ENCODE measurements around the gene CCDC117.
"Not testable (repeated sequence)": the region's sequence is repeated elsewhere in the genome, so short reads cannot be mapped to it uniquely, and the experiment has no call there.

The CCDC117 gene

GRCh38 chr22:28802595-28803123 lies 30.2 kb downstream of the CCDC117 start:
- peak; percentile 79 for DNase-seq

GRCh38 chr22:28805426-28805825 lies 32.9 kb downstream of the CCDC117 start:
- not testable (repeated sequence) for DNase-seq

- DNase-seq: peak; percentile 51
These were observed 36.3 kb downstream of the CCDC117 start for GRCh38 chr22:28808716-28809355.

GRCh38 chr22:28810821-28811491 lies 38.5 kb downstream of the CCDC117 start:
- peak; percentile 86 for DNase-seq

- no peak for DNase-seq
These were observed 40.0 kb downstream of the CCDC117 start for GRCh38 chr22:28812516-28812915.

GRCh38 chr22:28813772-28814518 lies 41.5 kb downstream of the CCDC117 start:
- peak; percentile 73 for DNase-seq

- peak; percentile 31 for DNase-seq
These were observed 42.6 kb downstream of the CCDC117 start for GRCh38 chr22:28815111-28815510.

- no peak for DNase-seq
These were observed 43.2 kb downstream of the CCDC117 start for GRCh38 chr22:28815729-28816128.

GRCh38 chr22:28817064-28817463 lies 44.6 kb downstream of the CCDC117 start:
- no peak for DNase-seq

GRCh38 chr22:28817919-28818859 lies 45.7 kb downstream of the CCDC117 start:
- DNase-seq: no peak

- DNase-seq: no peak
These were observed 47.0 kb downstream of the CCDC117 start for GRCh38 chr22:28819253-28820096.

GRCh38 chr22:28820885-28821284 lies 48.4 kb downstream of the CCDC117 start:
- no peak for DNase-seq

- no peak for DNase-seq
These were observed 49.0 kb downstream of the CCDC117 start for GRCh38 chr22:28821452-28821851.

GRCh38 chr22:28822930-28823551 lies 50.5 kb downstream of the CCDC117 start:
- peak; percentile 50 for DNase-seq

- not testable (repeated sequence) for DNase-seq
These were observed 52.0 kb downstream of the CCDC117 start for GRCh38 chr22:28824455-28824854.

- DNase-seq: not testable (repeated sequence)
These were observed 53.9 kb downstream of the CCDC117 start for GRCh38 chr22:28826430-28826829.

- no peak for DNase-seq
These were observed 54.4 kb downstream of the CCDC117 start for GRCh38 chr22:28826921-28827320.

GRCh38 chr22:28829358-28830181 lies 57.1 kb downstream of the CCDC117 start:
- DNase-seq: peak; percentile 91

GRCh38 chr22:28830441-28830840 lies 57.9 kb downstream of the CCDC117 start:
- no peak for DNase-seq
